HCT116 (cell line): ENCODE data around the gene SYNGAP1. TPM values are rescaled to one million over a fixed set of nuclear protein-coding genes. Genes with fewer than 3 reads are reported as not detected.

Experiments used
- ATAC-seq: fragments of 200-7000 bp; cut with Tn5 transposase; 2 replicates; pipeline ENCODE4 v1.9.1; 2020; ENCODE audit warnings: mild to moderate bottlenecking, moderate library complexity
- BruUV-seq: library from RNA; stranded (reverse); fragments of 400-500 nt; replicated peaks from 2 replicates; lab custom pipeline; 2021; lab: Mats Ljungman, UMichigan
- CTCF ChIA-PET: fragments of 300-600 bp; sonication (Branson Sonifier 250); formaldehyde crosslinking; loops from one replicate; lab custom pipeline; 2021; ENCODE audit warnings: antibody characterized with exemption; lab: Charles Lee
- POLR2A ChIA-PET: fragments of 300-600, 350-600 bp; sonication (Branson Sonifier 250); formaldehyde crosslinking; loops from one replicate; lab custom pipeline; 2021; ENCODE audit warnings: antibody characterized with exemption; lab: Charles Lee
- RAD21 ChIA-PET, 2 experiments: fragments of 300-600 bp; sonication (Branson Sonifier 250); formaldehyde crosslinking; loops; one replicate each; lab custom pipeline; 2023; ENCODE audit warnings: low total read pairs in 2 of 2; ENCODE audit not compliant: uncharacterized antibody in 2 of 2, unreplicated experiment in 2 of 2, low non-redundant PET in 1 of 2; lab: Charles Lee
- DNase-seq: peaks from one replicate; pipeline ENCODE4 v3.0.0-alpha.2; 2010; ENCODE audit warnings: low read depth, low spot score
- H2AFZ ChIP-seq: fragments of 200-600 bp; shearing (Covaris generic), sonication (generic); 2 replicates; pipeline ENCODE4 v1.6.1; 2017; ENCODE audit warnings: low read depth, mixed run types, mixed read lengths, antibody characterized with exemption, low read length; ENCODE audit not compliant: poor library complexity, severe bottlenecking
- H3K27ac ChIP-seq: 2 replicates; pipeline ENCODE4 v1.5.1; 2012; ENCODE audit warnings: low read depth, low read length
- H3K27me3 ChIP-seq: fragments of 200-600 bp; sonication (generic); 2 replicates; pipeline ENCODE4 v1.6.1; 2016; ENCODE audit warnings: mixed run types, low read length, mixed read lengths; ENCODE audit not compliant: insufficient read depth
- H3K36me3 ChIP-seq, 2 experiments: fragments of 200-500 bp in 1 of 2; fragments of 200-600 bp in 1 of 2; sonication (Bioruptor generic) in 1 of 2; sonication (generic) in 1 of 2; 2 replicates each; pipeline versions ENCODE4 v1.5.1 to v1.6.1; 2014 to 2016; ENCODE audit warnings: low read length in 2 of 2, inconsistent platforms in 1 of 2, mixed read lengths in 1 of 2, mixed run types in 1 of 2; ENCODE audit not compliant: insufficient read depth in 2 of 2, control insufficient read depth in 1 of 2
- H3K4me1 ChIP-seq, 2 experiments: fragments of 200-600 bp in 1 of 2; sonication (generic) in 1 of 2; 2 replicates each; pipeline versions ENCODE4 v1.5.1 to v1.6.1; 2012 to 2017; ENCODE audit warnings: low read length in 2 of 2, inconsistent platforms in 1 of 2, mild to moderate bottlenecking in 1 of 2, mixed read lengths in 1 of 2, mixed run types in 1 of 2, moderate library complexity in 1 of 2; ENCODE audit not compliant: insufficient read depth in 2 of 2, control insufficient read depth in 1 of 2
- H3K4me2 ChIP-seq: fragments of 200-600 bp; sonication (generic); 2 replicates; pipeline ENCODE4 v1.6.1; 2017; ENCODE audit warnings: mixed run types, low read length, mixed read lengths
- H3K4me3 ChIP-seq, 2 experiments: fragments of 200-600 bp in 1 of 2; sonication (generic) in 1 of 2; replicated peaks in 1 of 2; 2 replicates each; pipeline ENCODE4 v1.5.1; 2011 to 2016; ENCODE audit warnings: low read length in 2 of 2, control low read depth in 1 of 2, low read depth in 1 of 2, mild to moderate bottlenecking in 1 of 2, mixed read lengths in 1 of 2, mixed run types in 1 of 2
- H3K79me2 ChIP-seq: fragments of 200-600 bp; sonication (generic); 2 replicates; pipeline ENCODE4 v1.6.1; 2017; ENCODE audit warnings: mild to moderate bottlenecking, mixed run types, low read length, moderate library complexity, mixed read lengths; ENCODE audit not compliant: insufficient read depth
- H3K9ac ChIP-seq: fragments of 200-600 bp; sonication (generic); 2 replicates; pipeline ENCODE4 v1.6.1; 2016; ENCODE audit warnings: low read length, mixed read lengths
- H3K9me2 ChIP-seq: fragments of 200-600 bp; sonication (generic), shearing (Covaris generic); 2 replicates; pipeline ENCODE4 v1.6.1; 2017; ENCODE audit warnings: mixed run types, mild to moderate bottlenecking, moderate library complexity; ENCODE audit not compliant: insufficient read depth
- H3K9me3 ChIP-seq, 2 experiments: fragments of 200-500 bp in 1 of 2; fragments of 200-600 bp in 1 of 2; sonication (Bioruptor generic) in 1 of 2; sonication (generic) in 1 of 2; 2 replicates each; pipeline ENCODE4 v1.6.1; 2014 to 2017; ENCODE audit warnings: low read length in 2 of 2, mixed read lengths in 2 of 2, inconsistent platforms in 1 of 2, low read depth in 1 of 2, mild to moderate bottlenecking in 1 of 2, mixed run types in 1 of 2, moderate library complexity in 1 of 2; ENCODE audit not compliant: control insufficient read depth in 1 of 2, insufficient read depth in 1 of 2
- H4K20me1 ChIP-seq: fragments of 200-600 bp; sonication (generic), shearing (Covaris generic); 2 replicates; pipeline ENCODE4 v1.6.1; 2017; ENCODE audit warnings: mixed run types, mild to moderate bottlenecking, moderate library complexity; ENCODE audit not compliant: insufficient read depth
- ATF3 ChIP-seq: IDR thresholded peaks from 2 replicates; pipeline ENCODE4 v1.6.1; 2012
- CBX3 ChIP-seq: IDR thresholded peaks from 2 replicates; pipeline ENCODE4 v1.6.1; 2012; ENCODE audit warnings: low read depth
- CEBPB ChIP-seq: IDR thresholded peaks from 2 replicates; pipeline ENCODE4 v1.6.1; 2012; ENCODE audit warnings: low read depth
- CTCF ChIP-seq, 3 experiments: fragments of 200-600 bp in 1 of 3; sonication (generic) in 1 of 3; IDR thresholded peaks in 2 of 3; conservative IDR thresholded peaks in 1 of 3; 2 replicates each; pipeline ENCODE4 v1.5.1; 2012 to 2017; ENCODE audit warnings: low read depth in 2 of 3, low read length in 2 of 3, antibody characterized with exemption in 1 of 3, borderline replicate concordance in 1 of 3, control low read depth in 1 of 3, mild to moderate bottlenecking in 1 of 3, mixed read lengths in 1 of 3, mixed run types in 1 of 3, moderate library complexity in 1 of 3; ENCODE audit not compliant: insufficient read depth in 1 of 3
- EGR1 ChIP-seq: IDR thresholded peaks from 2 replicates; pipeline ENCODE4 v1.6.1; 2012; ENCODE audit warnings: low read depth
- EZH2phosphoT487 ChIP-seq: fragments of 200-600 bp; IDR thresholded peaks from 2 replicates; pipeline ENCODE4 v1.6.1; 2018; ENCODE audit warnings: antibody characterized with exemption, borderline replicate concordance
- FOSL1 ChIP-seq: IDR thresholded peaks from 2 replicates; pipeline ENCODE4 v1.6.1; 2012; ENCODE audit warnings: low read depth
- JUND ChIP-seq: IDR thresholded peaks from 2 replicates; pipeline ENCODE4 v1.6.1; 2012
- POLR2A ChIP-seq: IDR thresholded peaks from 2 replicates; pipeline ENCODE4 v1.7.0; 2011; ENCODE audit warnings: borderline replicate concordance; ENCODE audit not compliant: insufficient read depth, insufficient read length; ENCODE audit errors: extremely low read depth
- RAD21 ChIP-seq: IDR thresholded peaks from 2 replicates; pipeline ENCODE4 v1.6.1; 2012; ENCODE audit warnings: low read depth, mild to moderate bottlenecking
- SIN3A ChIP-seq: IDR thresholded peaks from 2 replicates; pipeline ENCODE4 v1.6.1; 2012; ENCODE audit warnings: low read depth
- SP1 ChIP-seq: IDR thresholded peaks from 2 replicates; pipeline ENCODE4 v1.6.1; 2012; ENCODE audit warnings: low read depth
- SRF ChIP-seq: IDR thresholded peaks from 2 replicates; pipeline ENCODE4 v1.6.1; 2012; ENCODE audit warnings: low read depth
- TCF7L2 ChIP-seq: IDR thresholded peaks from 2 replicates; pipeline ENCODE4 v1.7.0; 2011; ENCODE audit warnings: borderline replicate concordance, inconsistent platforms; ENCODE audit not compliant: insufficient read depth, insufficient read length; ENCODE audit errors: extremely low read depth
- YY1 ChIP-seq: IDR thresholded peaks from 2 replicates; pipeline ENCODE4 v1.6.1; 2011; ENCODE audit warnings: low read length, low read depth, moderate library complexity, mild to moderate bottlenecking; ENCODE audit not compliant: insufficient replicate concordance; ENCODE audit errors: extremely low read depth
- ZBTB33 ChIP-seq: IDR thresholded peaks from 2 replicates; pipeline ENCODE4 v1.6.1; 2011; ENCODE audit warnings: mild to moderate bottlenecking, low read length, moderate library complexity; ENCODE audit not compliant: insufficient replicate concordance; ENCODE audit errors: extremely low read depth
- ZFX ChIP-seq: fragments of 450-650 bp; IDR thresholded peaks from 2 replicates; pipeline ENCODE4 v1.6.1; 2017
- ZNF274 ChIP-seq: fragments of 200-500 bp; sonication (Bioruptor generic); IDR thresholded peaks from 2 replicates; pipeline ENCODE4 v1.6.1; 2014; ENCODE audit warnings: mild to moderate bottlenecking, low read depth, low read length, inconsistent platforms
- intact Hi-C: fragments of 100-400 bp; cut with micrococcal nuclease; formaldehyde crosslinking; loops from 2 replicates; pipeline ENCODE4 v1.10.0; 2022
- total RNA-seq: library from RNA; stranded (reverse); gene quantifications from one replicate; pipeline ENCODE4 v1.2.1, GENCODE V29; 2021; ENCODE audit not compliant: unreplicated experiment

SYNGAP1 gene
- total RNA-seq, 1 experiment from 2014 or later: 11.5 TPM

- H3K27me3 ChIP-seq: no peaks in the 10 kb centered on the region
- H3K79me2 ChIP-seq: no peaks in the 10 kb centered on the region
- intact Hi-C loops: no loop called here
- ChIA-PET RAD21 (no interaction called here), CTCF (no interaction called here), POLR2A (no interaction called here)
- no peaks in the 10 kb centered on the region for H4K20me1 ChIP-seq
- no peak overlapping the region for H3K27ac ChIP-seq
- no peak overlapping the region for H2AFZ ChIP-seq
- TF ChIP-seq CTCF (IDR thresholded peaks at IDR 0.05 in 2 of 3, conservative IDR thresholded peaks at IDR 0.05 in 1 of 3; ENCODE audit: borderline replicate concordance in 1 of 3, insufficient read depth in 1 of 3, low read depth in 2 of 3, low read length in 2 of 3) (no peak), EZH2phosphoT487 (no peak)
- no peaks in the 10 kb centered on the region for H3K9me3 ChIP-seq
- DNase-seq (no peak), ATAC-seq (no peak)
- H3K36me3 ChIP-seq: peaks cover 2 to 7% of the 10 kb centered on the region in 2 experiments; a peak in 2 of 4 replicates
- BruUV-seq: no TSS peak
- peaks cover 18 to 50% of the 10 kb centered on the region in 2 experiments for H3K4me1 ChIP-seq
- H3K9ac ChIP-seq: peak overlapping the region; percentile 14; the same call in 1 of the 2 replicates
- H3K4me3 ChIP-seq: peak overlapping the region in 1 of 2 experiments; percentile 8; a peak in 1 of 4 replicates
- no peaks in the 10 kb centered on the region for H3K9me2 ChIP-seq
- H3K4me2 ChIP-seq: peak overlapping the region; percentile 75
Measured at GRCh38 chr6:33433544-33434191, 13.8 kb downstream of the SYNGAP1 start.

DNA sequence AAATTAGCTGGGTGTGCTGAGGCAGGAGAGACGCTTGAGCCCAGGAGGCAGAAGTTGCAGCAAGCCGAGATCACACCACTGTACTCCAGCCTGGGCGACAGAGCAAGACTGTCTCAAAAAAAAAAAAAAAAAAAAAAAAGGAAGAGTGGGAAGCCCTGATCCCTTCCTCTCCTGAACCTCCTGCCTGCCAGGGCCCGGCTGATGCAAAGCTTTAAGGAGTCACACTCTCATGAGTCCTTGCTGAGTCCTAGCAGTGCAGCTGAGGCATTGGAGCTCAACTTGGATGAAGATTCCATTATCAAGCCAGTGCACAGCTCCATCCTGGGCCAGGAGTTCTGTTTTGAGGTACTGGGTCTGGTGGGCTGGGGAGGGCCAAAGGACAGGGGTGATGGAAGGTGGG, 15.1 kb downstream of the SYNGAP1 start:
- no peaks in the 10 kb centered on the region for H3K9me3 ChIP-seq
- no peaks in the 10 kb centered on the region for H3K9me2 ChIP-seq
- H3K36me3 ChIP-seq: peaks cover 2 to 7% of the 10 kb centered on the region in 2 experiments; a peak in 2 of 4 replicates
- no peaks in the 10 kb centered on the region for H4K20me1 ChIP-seq
- intact Hi-C loops: no loop called here
- no peaks in the 10 kb centered on the region for H3K79me2 ChIP-seq
- H2AFZ ChIP-seq: no peak overlapping the region
- H3K27me3 ChIP-seq: no peaks in the 10 kb centered on the region
- ATAC-seq (no peak), DNase-seq (no peak)
- no peak overlapping the region for H3K27ac ChIP-seq
- no peak overlapping the region for H3K4me2 ChIP-seq
- no peak for TF ChIP-seq SP1
- TF ChIP-seq CEBPB: no peak
- no peak for TF ChIP-seq ZBTB33
- TF ChIP-seq CBX3: no peak
- no peak for TF ChIP-seq RAD21
- no peak for TF ChIP-seq EGR1
- no peak for TF ChIP-seq ATF3
- TF ChIP-seq SRF: no peak
- TF ChIP-seq SIN3A: no peak
- TF ChIP-seq JUND: no peak
- no peak for TF ChIP-seq ZFX
- TF ChIP-seq ZNF274: no peak
- TF ChIP-seq YY1: no peak
- TF ChIP-seq TCF7L2: no peak
- TF ChIP-seq FOSL1: no peak
- no peak for TF ChIP-seq POLR2A
- TF ChIP-seq EZH2phosphoT487: no peak
- peaks cover 16 to 42% of the 10 kb centered on the region in 2 experiments for H3K4me1 ChIP-seq
- no peak overlapping the region for H3K4me3 ChIP-seq
- no peak overlapping the region for H3K9ac ChIP-seq
- CTCF ChIA-PET: no interaction called here
- no TSS peak for BruUV-seq
- POLR2A ChIA-PET: no interaction called here
- RAD21 ChIA-PET: no interaction called here
